GM21515 (cell line): ENCODE results near the gene TOPBP1.
"Not testable (repeated sequence)": the region's sequence is repeated elsewhere in the genome, so short reads cannot be mapped to it uniquely, and the experiment has no call there.

ENCODE experiments used
- ATAC-seq: cut with Tn5 transposase; IDR thresholded peaks from one replicate; pipeline ENCODE4 v1.9.1; 2021; ENCODE audit not compliant: unreplicated experiment

Gene TOPBP1

DNA sequence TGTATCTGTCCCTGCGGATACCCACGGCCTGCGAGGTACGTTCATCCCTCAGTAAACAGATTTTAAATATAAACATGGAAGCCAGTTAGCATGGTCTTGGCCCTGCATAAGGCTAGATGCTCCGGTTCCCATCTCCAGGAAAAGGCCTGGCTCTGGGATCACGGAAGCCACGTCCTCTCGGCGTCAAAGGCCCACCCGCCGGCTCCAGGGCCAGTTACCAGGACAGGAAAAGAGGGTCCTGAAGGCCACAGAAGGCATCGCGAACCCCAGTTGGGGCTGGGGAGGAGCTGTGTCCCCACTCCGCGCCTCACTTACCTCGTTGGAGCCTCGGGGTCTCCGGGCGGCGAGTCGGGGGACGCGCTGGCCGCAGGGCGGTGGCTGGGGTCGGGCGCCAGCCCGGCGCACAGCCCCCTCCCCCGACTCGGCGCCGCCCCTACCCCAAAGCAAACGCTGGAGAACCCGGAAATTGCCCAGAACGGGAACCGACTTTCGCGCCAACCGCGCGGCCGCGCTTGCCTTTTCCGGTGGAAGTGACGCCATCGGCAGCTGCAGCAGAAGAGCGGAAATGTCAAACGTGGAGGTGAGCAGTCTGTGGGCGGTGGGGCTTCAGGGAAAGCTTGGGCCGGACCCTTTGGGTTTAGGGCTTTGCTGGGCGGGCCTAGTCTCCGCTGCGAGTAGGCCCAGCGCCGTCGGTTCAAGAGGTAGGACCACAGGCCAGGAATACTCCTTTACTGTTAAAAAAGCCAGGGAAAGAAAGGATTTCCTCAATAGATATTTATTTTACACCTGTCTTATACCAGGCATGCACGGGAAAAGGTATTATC lies at the start of gene TOPBP1:
Gene TOPBP1, minus strand, starts transcription at position 488 of the 824 bp plus-strand sequence. CDS start 814 bp downstream, outside the sequence.
- peak; percentile 88 for ATAC-seq

- no peak for ATAC-seq
Measured at GRCh38 chr3:133711013-133711412, 49.3 kb upstream of the TOPBP1 start.

DNA sequence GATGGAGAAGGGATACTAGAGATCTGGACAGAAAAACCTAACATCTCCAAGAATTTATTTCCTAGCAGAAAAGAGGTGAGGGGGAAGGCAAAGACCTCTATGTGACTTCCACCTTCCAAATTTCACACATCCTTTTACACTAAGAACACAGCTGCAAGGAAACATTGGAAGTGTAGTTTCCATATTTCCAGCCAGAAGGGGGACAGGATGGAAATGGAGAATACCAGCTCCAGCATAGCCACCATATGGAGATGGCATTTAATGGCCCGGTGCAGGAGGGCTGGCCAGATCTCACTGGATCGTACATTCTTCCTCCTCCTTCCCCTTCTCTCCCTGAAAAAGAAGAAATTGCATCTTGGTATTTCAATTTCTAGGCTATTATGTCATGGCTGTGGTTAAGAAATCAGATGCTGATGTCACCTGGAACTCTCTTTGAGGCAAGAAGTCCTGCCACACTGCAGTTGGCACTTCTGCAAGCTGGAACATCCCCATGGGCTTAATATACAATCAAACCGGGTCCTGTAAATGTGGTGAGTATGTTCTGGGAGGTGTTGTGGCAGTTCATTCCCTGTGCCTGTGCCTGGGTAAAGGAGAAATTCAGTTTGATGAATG lies 47.5 kb upstream of the TOPBP1 start:
- no peak for ATAC-seq

DNA sequence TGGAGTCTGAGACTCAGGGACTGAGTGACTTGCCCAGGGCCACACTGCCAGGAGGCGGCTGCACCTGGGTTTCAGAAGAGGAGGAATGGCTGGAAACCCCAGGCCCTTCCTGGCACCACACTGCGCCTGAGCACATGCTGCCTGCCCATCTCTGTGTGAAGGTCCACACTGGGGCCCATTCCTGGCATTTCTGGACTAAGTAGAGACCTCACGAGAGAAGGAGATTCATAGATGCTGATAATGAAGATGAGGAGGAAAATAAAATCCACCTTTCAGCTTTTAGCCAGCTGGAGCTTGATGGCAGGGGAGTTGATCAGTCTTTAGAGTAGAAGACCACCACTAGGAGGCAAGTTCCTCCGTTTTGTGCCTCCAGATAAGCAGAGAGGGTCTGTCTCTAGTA lies 44.3 kb upstream of the TOPBP1 start:
- ATAC-seq, result no peak

GRCh38 chr3:133703915-133704314 lies 42.2 kb upstream of the TOPBP1 start:
- no peak for ATAC-seq

- no peak for ATAC-seq
Measured at GRCh38 chr3:133701435-133702358, 40.0 kb upstream of the TOPBP1 start.

GRCh38 chr3:133700351-133700750 lies 38.6 kb upstream of the TOPBP1 start:
- ATAC-seq, result no peak

- no peak for ATAC-seq
Measured at GRCh38 chr3:133699903-133700302, 38.2 kb upstream of the TOPBP1 start.

DNA sequence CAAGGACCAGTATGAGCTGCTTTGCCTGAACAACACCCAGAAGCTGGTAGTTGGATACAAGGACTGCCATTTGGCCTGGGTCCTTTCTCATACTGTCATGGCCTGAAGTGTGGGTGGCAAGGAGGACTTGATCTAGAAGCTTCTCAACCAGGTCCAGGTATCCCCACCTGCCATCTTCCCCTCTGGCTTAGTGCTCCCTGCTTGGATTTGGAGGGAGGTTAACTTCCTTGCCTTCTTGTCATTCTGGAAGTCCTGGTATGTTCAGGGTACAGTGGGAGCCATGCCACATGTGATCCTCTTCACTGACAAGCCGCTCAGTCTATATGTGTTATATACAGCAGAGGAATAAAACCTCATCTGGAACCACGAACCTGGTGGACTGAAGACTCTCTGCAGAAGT lies 37.7 kb upstream of the TOPBP1 start:
- ATAC-seq, result no peak

GRCh38 chr3:133697960-133698359 lies 36.2 kb upstream of the TOPBP1 start:
- no peak for ATAC-seq

DNA sequence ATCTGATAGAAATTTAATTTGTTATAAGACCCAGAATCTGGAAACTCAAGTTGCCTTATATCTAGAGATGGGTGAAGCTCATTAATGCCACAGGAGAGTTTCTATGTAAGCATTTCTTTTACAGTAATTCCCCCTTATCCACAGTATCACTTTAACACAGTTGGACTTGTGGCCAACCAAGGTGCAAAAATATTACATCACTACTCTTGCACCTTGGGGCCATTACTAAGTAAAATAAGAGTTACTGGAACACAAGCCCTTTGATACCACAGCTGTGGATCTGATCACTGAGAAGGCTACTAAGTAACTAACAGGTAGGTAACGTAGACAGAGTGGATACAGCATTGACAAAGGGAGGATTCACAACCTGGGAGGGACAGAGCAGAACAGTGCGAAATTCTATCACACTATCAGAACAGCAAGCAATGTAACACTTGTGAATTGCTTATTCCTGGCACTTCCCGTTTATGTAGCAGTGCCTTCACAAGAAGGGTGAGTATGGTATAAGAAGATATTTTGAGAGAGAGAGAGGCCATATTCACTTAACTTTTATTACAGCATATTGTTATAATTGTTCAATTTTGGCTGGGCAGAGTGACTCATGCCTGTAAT lies 33.9 kb upstream of the TOPBP1 start:
- ATAC-seq, result no peak

GRCh38 chr3:133694288-133695268 lies 32.8 kb upstream of the TOPBP1 start:
- no peak for ATAC-seq

- no peak for ATAC-seq
Measured at GRCh38 chr3:133693821-133694220, 32.1 kb upstream of the TOPBP1 start.

GRCh38 chr3:133692759-133693158 lies 31.0 kb upstream of the TOPBP1 start:
- ATAC-seq, result no peak

DNA sequence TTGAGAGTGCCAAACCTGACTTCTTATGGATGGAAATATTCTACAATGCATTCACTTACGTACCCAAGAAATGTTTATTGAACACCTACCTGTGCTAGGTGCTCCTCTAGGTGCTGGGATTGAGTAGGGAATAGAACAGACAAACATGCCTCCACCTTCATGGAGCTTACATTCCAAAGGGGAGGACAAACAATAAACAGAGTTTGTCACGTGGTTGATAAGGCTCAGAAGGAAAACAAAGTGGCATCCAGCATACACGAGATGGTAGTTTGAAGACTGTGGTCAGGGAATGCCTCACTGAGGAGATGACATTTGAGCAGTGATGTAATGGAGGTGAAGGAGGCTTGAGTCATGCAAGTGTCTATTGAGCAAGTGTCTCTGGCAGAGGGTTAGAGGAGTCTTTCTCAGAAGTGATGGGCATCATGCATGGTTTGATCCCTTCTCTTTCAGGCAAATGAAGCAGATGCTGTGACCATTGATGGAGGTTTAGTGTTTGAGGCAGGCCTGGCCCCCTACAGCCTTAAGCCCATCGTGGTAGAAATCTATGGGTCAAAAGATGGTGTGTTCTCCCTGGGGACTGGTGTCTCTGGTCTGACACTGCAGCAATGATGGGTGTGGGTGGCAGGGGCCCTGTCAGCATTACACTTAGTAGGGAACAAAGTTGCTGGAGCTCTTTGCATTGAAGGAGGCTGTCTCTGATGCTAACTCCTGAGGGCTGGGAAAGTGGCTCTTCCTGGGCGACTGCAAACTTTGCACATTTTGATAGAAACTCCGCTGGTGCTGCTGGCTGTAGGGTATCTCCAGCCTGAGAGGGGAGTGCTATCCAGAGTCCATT lies 29.7 kb upstream of the TOPBP1 start:
- ATAC-seq, result no peak

DNA sequence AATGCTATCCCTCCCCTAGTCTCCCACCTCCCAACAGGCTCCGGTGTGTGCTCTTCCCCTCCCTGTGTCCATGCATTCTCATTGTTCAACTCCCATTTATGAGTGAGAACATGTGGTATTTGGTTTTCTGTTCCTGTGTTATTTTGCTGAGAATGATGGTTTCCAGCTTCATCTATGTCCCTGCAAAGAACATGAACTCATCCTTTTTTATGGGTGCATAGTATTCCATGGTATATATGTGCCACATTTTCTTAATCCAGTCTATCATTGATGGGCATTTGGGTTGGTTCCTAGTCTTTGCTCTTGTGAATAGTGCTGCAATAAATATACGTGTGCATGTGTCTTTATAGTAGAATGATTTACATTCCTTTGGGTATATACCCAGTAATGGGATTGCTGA lies 16.3 kb upstream of the TOPBP1 start:
- ATAC-seq, result not testable (repeated sequence)

DNA sequence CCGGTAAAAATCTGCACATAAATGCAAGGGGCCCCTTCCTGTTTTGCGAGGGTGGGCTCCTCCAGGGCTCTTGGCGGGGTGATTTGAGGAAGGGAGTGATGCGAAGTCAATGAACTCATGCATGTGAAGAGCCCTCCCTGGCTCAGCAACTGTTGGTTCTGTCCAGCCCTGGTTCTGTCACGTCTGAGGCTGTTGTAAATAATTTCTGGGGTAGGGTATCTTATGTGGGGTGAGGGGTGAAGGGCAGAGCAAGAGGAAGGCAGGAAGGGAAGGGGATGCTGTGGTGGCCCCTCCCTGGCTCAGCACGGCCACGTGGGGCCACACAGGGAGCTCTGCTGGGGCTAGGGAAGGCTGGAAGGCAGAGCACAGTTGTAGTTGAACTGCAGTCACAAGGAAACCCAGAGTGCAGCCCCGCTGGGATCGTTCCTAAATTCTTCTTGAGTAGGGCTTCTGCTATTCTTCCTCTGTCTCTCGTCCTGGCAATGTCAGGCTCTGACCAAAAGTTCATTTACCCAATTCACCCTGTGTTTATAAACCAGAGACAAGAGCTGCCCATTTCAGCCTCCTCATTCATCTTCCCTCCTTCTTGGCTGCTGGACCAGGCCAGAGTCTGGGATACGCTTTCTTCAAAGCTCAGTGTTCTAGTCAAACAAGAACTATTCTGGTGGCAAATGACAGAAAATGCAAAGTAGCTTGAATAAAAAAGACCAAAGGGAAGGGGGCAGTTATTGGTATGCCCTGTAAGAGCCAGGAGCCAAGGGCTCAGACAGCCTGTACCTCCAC lies 14.8 kb upstream of the TOPBP1 start:
- no peak for ATAC-seq

GRCh38 chr3:133675631-133676335 lies 14.0 kb upstream of the TOPBP1 start:
- ATAC-seq, result no peak
